SK-N-MC (cell line): ENCODE measurements around the gene SDC4.

Source experiments
- EZH2 ChIP-seq: fragments of 200-600 bp; sonication (generic); IDR thresholded peaks from one replicate; pipeline ENCODE4 v1.6.1; 2017; ENCODE audit warnings: antibody characterized with exemption
- POLR2AphosphoS5 ChIP-seq: IDR thresholded peaks from 2 replicates; pipeline ENCODE4 v1.6.1; 2012; ENCODE audit warnings: mild to moderate bottlenecking, low read depth, low read length, borderline replicate concordance

GRCh38 chr20:45368221-45368980 lies 20.2 kb upstream of the SDC4 start:
- TF ChIP-seq POLR2AphosphoS5, result no peak
- TF ChIP-seq EZH2, result no peak
